ENCODE results near the gene GRB10.

The GRB10 gene

GRCh38 chr7:50667789-50668226, 114.9 kb downstream of the GRB10 start:
- no peak for TF ChIP-seq CTCF (conservative IDR thresholded peaks at IDR 0.05; ENCODE audit: low read depth, low read length)
- Histone ChIP-seq H3K9ac (no peak overlapping the region), H3K4me2 (no peak overlapping the region), H3K4me1 (ENCODE audit: low read depth, poor library complexity, severe bottlenecking) (no peaks in the 10 kb centered on the region), H3K27ac (no peak overlapping the region), H3K4me3 (IDR thresholded peaks at IDR 0.05; ENCODE audit: insufficient read depth, low read depth, low read length) (no peak overlapping the region), H2AFZ (ENCODE audit: low read depth) (no peak overlapping the region), H4K20me1 (ENCODE audit: insufficient read depth) (no peaks in the 10 kb centered on the region), H3K36me3 (ENCODE audit: insufficient read depth) (no peaks in the 10 kb centered on the region), H3K79me2 (ENCODE audit: insufficient read depth, low read depth) (no peaks in the 10 kb centered on the region), H3K27me3 (ENCODE audit: insufficient read depth, low read depth) (no peaks in the 10 kb centered on the region)

GRCh38 chr7:50667338-50667737, 115.4 kb downstream of the GRB10 start:
- H3K27me3 ChIP-seq (ENCODE audit: insufficient read depth, low read depth) = no peaks in the 10 kb centered on the region
- H3K27ac ChIP-seq = no peak overlapping the region

GRCh38 chr7:50666124-50666496, 116.6 kb downstream of the GRB10 start:
- H3K79me2 ChIP-seq (ENCODE audit: insufficient read depth, low read depth) = no peaks in the 10 kb centered on the region
- no peak for TF ChIP-seq CTCF (conservative IDR thresholded peaks at IDR 0.05; ENCODE audit: low read depth, low read length)
- no peak overlapping the region for H2AFZ ChIP-seq (ENCODE audit: low read depth)
- H4K20me1 ChIP-seq (ENCODE audit: insufficient read depth) = no peaks in the 10 kb centered on the region
- no peaks in the 10 kb centered on the region for H3K36me3 ChIP-seq (ENCODE audit: insufficient read depth)
- no peak overlapping the region for H3K4me2 ChIP-seq
- H3K4me3 ChIP-seq (IDR thresholded peaks at IDR 0.05; ENCODE audit: insufficient read depth, low read depth, low read length) = no peak overlapping the region
- no peak overlapping the region for H3K27ac ChIP-seq
- no peaks in the 10 kb centered on the region for H3K4me1 ChIP-seq (ENCODE audit: low read depth, poor library complexity, severe bottlenecking)
- H3K9ac ChIP-seq = no peak overlapping the region
- no peaks in the 10 kb centered on the region for H3K27me3 ChIP-seq (ENCODE audit: insufficient read depth, low read depth)

More at GRCh38 chr7:50667338-50667737, 115.4 kb downstream of the GRB10 start:
- Histone ChIP-seq H3K4me2 (no peak overlapping the region), H3K79me2 (ENCODE audit: insufficient read depth, low read depth) (no peaks in the 10 kb centered on the region), H2AFZ (ENCODE audit: low read depth) (no peak overlapping the region), H3K9ac (no peak overlapping the region), H3K36me3 (ENCODE audit: insufficient read depth) (no peaks in the 10 kb centered on the region), H4K20me1 (ENCODE audit: insufficient read depth) (no peaks in the 10 kb centered on the region), H3K4me3 (IDR thresholded peaks at IDR 0.05; ENCODE audit: insufficient read depth, low read depth, low read length) (no peak overlapping the region), H3K4me1 (ENCODE audit: low read depth, poor library complexity, severe bottlenecking) (no peaks in the 10 kb centered on the region)
- no peak for TF ChIP-seq CTCF (conservative IDR thresholded peaks at IDR 0.05; ENCODE audit: low read depth, low read length)

- Histone ChIP-seq H2AFZ (ENCODE audit: low read depth) (no peak overlapping the region), H3K9ac (no peak overlapping the region), H3K4me1 (ENCODE audit: low read depth, poor library complexity, severe bottlenecking) (no peaks in the 10 kb centered on the region), H3K36me3 (ENCODE audit: insufficient read depth) (no peaks in the 10 kb centered on the region), H3K79me2 (ENCODE audit: insufficient read depth, low read depth) (no peaks in the 10 kb centered on the region), H3K4me3 (IDR thresholded peaks at IDR 0.05; ENCODE audit: insufficient read depth, low read depth, low read length) (no peak overlapping the region), H3K27me3 (ENCODE audit: insufficient read depth, low read depth) (no peaks in the 10 kb centered on the region), H3K27ac (no peak overlapping the region), H3K4me2 (no peak overlapping the region), H4K20me1 (ENCODE audit: insufficient read depth) (no peaks in the 10 kb centered on the region)
- TF ChIP-seq CTCF (conservative IDR thresholded peaks at IDR 0.05; ENCODE audit: low read depth, low read length) = no peak
Measured at GRCh38 chr7:50665403-50666123, 117.1 kb downstream of the GRB10 start.
